AG04450 (cell line): Measurements from ENCODE around the gene QSOX1. TPM values are rescaled to one million over a fixed set of nuclear protein-coding genes. Genes with fewer than 3 reads are reported as not detected.

ENCODE experiments used
- CTCF ChIA-PET: fragments of 300-600, 350-600 bp; formaldehyde crosslinking; extraction: SDS; loops from one replicate; lab custom pipeline; 2022; ENCODE audit warnings: antibody characterized with exemption, inconsistent platforms; lab: Charles Lee
- POLR2A ChIA-PET: fragments of 350-600 bp; formaldehyde crosslinking; extraction: SDS; loops from one replicate; lab custom pipeline; 2021; ENCODE audit warnings: antibody characterized with exemption, inconsistent platforms; lab: Yijun Ruan, JAX
- DNase-seq: peaks from one replicate; pipeline ENCODE4 v3.0.0-alpha.2; 2011; ENCODE audit warnings: low read depth, low spot score
- H3K27ac ChIP-seq: one replicate; pipeline ENCODE4 v1.5.1; 2012; ENCODE audit warnings: low read depth, low read length, control low read depth
- H3K27me3 ChIP-seq: one replicate; pipeline ENCODE4 v1.6.0; 2012; ENCODE audit warnings: low read length; ENCODE audit not compliant: control insufficient read depth, insufficient read depth
- H3K4me3 ChIP-seq: 2 replicates; pipeline ENCODE4 v1.5.1; 2011; ENCODE audit warnings: mild to moderate bottlenecking, low read depth, low read length, control low read depth
- H3K9me3 ChIP-seq: 2 replicates; pipeline ENCODE4 v1.5.1; 2012; ENCODE audit warnings: low read length; ENCODE audit not compliant: control insufficient read depth, insufficient read depth
- CTCF ChIP-seq: IDR thresholded peaks from 2 replicates; pipeline ENCODE4 v1.5.1; 2011; ENCODE audit warnings: low read depth, low read length, control low read depth, inconsistent platforms
- polyA plus RNA-seq: library from polyadenylated mRNA; depleted of rRNA; stranded (reverse); fragments of >200 nt; gene quantifications from 2 replicates; pipeline ENCODE4 v1.2.3, GENCODE V29; 2011

The QSOX1 gene
- polyA plus RNA-seq, 1 experiment, result 1,269 TPM

DNA sequence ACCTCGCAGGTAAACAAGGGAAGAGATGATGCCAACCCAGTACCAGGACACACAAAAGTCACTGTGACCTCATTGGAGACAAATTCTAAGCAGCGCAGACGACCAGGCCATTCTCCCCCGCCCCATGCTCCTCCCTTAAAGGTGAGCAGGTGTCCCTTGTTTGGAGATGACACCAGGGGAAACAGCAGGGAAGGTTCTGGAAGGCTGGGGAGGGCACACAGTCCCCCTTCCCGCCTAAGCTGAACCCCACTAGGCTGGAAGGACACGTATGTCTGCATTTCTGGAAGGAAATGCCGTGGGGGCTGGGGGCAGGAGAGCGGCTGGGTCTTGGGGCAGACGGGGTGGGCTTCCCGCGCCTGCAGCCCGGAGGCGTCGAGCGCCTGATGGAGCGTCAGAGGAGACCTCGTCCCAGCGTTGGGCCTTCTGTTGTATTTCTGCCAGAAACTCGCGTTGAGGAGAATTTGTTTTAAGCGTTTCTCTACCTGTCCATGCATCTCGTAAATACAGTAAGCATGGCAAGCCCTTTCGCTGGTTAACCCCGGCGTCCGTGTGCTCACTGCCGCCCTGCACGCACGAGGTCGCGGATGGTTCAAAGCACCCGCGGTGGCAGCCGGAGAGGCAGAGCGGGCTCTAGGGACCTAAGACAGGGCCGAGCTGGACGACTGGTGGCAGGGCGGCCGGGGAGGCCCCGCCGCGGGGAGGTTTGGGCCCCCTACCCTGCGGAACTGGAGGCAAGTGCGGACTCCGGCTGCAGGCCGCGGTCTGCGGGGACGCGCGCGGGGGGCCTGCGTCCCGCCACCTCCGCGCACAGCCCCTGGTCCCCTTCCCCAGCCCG is 74.2 kb downstream of the QSOX1 start:
- H3K27ac ChIP-seq, result no peak overlapping the region
- H3K27me3 ChIP-seq, result peaks cover 65% of the 10 kb centered on the region
- CTCF ChIA-PET, result no interaction called here
- POLR2A ChIA-PET, result no interaction called here
- no peak for DNase-seq
- no peak for TF ChIP-seq CTCF
- peaks cover 7% of the 10 kb centered on the region; the same call in 1 of the 2 replicates for H3K9me3 ChIP-seq
- H3K4me3 ChIP-seq, result peak overlapping the region; percentile 51; the same call in 1 of the 2 replicates

GRCh38 chr1:180229483-180230415 is 75.1 kb downstream of the QSOX1 start, which contains the start of gene LHX4:
Gene LHX4 (plus strand): TSS chr1:180230264. CDS start chr1:180230530, 266 bp downstream.
- ChIA-PET CTCF (no interaction called here), POLR2A (no interaction called here)
- no peak for DNase-seq
- H3K27me3 ChIP-seq, result peaks cover 70% of the 10 kb centered on the region
- no peak within 1 kb of the TSS for H3K27ac ChIP-seq
- peak within 1 kb of the TSS; percentile 52 for H3K4me3 ChIP-seq
- TF ChIP-seq CTCF, result no peak
- H3K9me3 ChIP-seq, result peaks cover 8% of the 10 kb centered on the region; the same call in 1 of the 2 replicates

DNA sequence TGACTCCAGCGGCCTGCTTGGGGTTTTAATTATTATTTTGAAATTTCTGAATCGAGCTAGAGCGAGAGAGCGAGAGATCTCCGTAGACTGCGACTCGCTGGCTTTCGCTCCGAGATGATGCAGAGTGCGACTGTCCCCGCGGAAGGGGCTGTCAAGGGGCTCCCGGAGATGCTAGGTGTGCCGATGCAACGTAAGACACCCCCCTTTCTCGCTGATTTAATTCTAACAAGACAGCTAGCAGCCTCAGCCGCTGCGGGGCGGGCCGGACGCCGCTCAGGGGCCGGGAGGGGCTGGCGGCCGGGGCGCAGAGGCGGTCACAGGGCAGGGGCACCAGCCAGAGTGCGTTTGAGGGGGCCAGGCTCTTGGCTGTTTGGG is 75.7 kb downstream of the QSOX1 start:
- POLR2A ChIA-PET, result no interaction called here
- peaks cover 14% of the 10 kb centered on the region; the same call in 1 of the 2 replicates for H3K9me3 ChIP-seq

DNA sequence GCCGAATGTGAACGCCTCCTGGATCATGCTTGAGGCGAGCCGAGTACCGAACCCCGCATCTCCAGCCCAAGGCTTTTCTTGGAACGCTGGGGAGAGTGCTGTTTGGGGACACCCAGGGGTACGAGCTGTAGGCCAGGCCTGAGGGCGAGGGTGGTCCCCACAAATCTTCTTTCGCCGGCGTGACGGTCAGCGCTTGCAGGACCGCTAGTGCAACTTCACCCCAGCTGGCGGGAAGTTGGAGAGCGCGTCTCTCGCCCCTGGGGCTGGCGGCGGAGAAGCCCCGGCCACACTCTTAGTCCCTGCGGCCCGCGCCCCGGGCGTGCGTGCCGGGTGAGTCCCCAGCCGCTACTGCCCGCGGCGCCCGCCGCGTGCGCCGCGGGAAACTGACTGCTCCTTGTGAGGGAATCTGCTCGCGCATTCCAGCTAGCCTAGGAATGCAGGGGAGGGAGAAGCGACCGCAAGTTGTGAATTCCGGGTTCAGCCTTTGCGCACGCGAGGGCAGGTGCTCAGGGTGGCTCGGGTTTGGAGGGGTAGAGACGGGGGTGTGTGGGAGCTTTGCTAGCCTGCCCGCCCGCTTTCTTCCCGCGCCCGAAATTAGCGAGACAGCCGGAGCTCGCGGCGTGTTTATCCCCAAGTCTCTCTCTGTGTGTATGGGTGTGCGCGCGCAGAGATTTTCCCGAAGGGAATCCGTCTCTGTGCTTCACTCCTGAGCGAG is 76.3 kb downstream of the QSOX1 start:
- CTCF ChIA-PET, result interaction anchor here (0.6 to 2.4 kb wide), 4 partner anchors 252 to 808 kb away, joined by 3 to 7 read pairs (median 5); no protein-coding TSS in a partner anchor
- peak overlapping the region; percentile 52 for H3K4me3 ChIP-seq
- DNase-seq, result no peak
- peaks cover 16% of the 10 kb centered on the region; the same call in 1 of the 2 replicates for H3K9me3 ChIP-seq
- POLR2A ChIA-PET, result no interaction called here
- no peak overlapping the region for H3K27ac ChIP-seq
- H3K27me3 ChIP-seq, result peaks cover 72% of the 10 kb centered on the region
- no peak for TF ChIP-seq CTCF

More for the DNA sequence above, 75.7 kb downstream of the QSOX1 start:
- CTCF ChIA-PET, result interaction anchor here (1.3 kb wide), 1 partner anchor 416 kb away, joined by 3 read pairs; no protein-coding TSS in a partner anchor
- no peak for TF ChIP-seq CTCF
- Histone ChIP-seq H3K27ac (no peak overlapping the region), H3K27me3 (peaks cover 70% of the 10 kb centered on the region), H3K4me3 (peak overlapping the region; percentile 52)
- no peak for DNase-seq
